GM19240 (cell line): ENCODE measurements around the gene GOLT1B.
"Not testable (repeated sequence)": the region's sequence is repeated elsewhere in the genome, so short reads cannot be mapped to it uniquely, and the experiment has no call there.

Experiments
- DNase-seq: peaks from one replicate; pipeline ENCODE4 v3.0.0; 2011; ENCODE audit warnings: low spot score; ENCODE audit not compliant: insufficient read length

Gene GOLT1B

GRCh38 chr12:21501258-21502163, at the start of gene GOLT1B, which contains the start of gene RECQL:
TSS of gene GOLT1B (plus strand) at chr12:21501789. CDS start at chr12:21501924, 135 bp downstream.
TSS of gene RECQL (minus strand) at chr12:21501635. CDS start at chr12:21499570, 2,065 bp downstream.
- DNase-seq, result peak; percentile 71

DNA sequence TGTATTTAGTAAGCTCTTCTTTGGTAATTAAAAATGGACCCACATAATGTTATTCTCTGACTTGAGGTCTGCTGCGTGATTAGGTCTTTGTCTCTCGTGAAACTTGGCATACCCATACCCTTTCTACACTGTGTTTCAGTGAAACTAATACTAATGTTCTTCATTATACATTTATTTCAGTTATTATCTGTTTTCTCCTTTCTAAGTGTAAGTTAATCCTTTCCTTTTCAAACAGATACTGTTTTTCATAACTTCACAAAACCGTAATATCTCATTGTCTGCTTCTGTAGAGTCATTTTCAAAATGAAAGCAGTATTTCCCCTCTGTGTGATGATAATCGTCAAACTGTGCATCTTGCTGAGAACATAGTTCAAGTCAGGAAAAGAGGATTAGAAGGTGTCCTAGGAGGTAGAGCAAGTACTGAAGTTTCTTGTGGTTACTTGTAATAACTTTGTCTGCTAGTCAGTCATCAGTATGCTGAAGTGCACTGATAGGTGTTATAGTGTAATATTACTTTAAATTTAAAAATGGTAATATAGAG, 48.2 kb upstream of the GOLT1B start:
- DNase-seq, result no peak

GRCh38 chr12:21456291-21456780, 45.3 kb upstream of the GOLT1B start:
- no peak for DNase-seq

GRCh38 chr12:21459474-21459873, 42.1 kb upstream of the GOLT1B start:
- no peak for DNase-seq

- not testable (repeated sequence) for DNase-seq
Measured at GRCh38 chr12:21467334-21467733, 34.3 kb upstream of the GOLT1B start.

GRCh38 chr12:21471294-21471693, 30.3 kb upstream of the GOLT1B start:
- DNase-seq, result no peak

GRCh38 chr12:21472197-21472823, 29.3 kb upstream of the GOLT1B start:
- no peak for DNase-seq

DNA sequence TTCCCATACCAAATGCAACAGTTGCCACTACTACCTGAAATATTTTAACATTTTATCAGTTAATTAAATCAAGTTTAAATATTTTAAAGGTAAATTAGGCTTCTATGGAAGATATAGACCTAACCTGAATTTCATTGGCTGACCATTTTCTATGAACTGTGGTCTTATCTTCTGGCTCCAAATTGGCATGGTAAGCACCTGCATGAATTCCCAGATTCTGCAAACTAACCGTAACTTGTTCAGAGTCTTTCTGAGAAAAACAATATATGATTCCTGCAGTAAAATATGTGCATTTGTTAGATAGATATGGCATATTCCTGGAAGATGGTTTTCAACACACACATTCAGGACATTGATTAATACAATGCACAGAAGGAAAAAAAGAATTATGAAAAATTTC, 26.0 kb upstream of the GOLT1B start:
- DNase-seq, result no peak

DNA sequence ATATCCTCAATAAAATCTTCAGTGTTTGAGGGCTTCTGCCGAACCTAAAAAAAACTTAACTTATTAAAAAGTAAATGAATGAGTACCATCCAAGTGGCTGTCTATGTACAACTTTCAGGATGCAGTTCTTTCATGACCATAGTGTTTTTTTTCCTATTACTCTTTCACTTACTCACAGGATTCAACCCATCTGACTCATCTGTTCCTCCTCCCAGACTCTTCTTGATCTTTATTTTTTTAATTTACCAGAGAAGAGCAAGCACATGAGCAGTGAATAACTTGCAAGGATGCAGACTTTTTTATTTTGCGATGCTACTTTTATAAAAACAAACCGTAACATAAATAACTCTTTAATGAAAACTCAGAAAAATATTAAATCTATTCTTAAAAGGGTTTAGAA, 24.6 kb upstream of the GOLT1B start:
- DNase-seq, result no peak

GRCh38 chr12:21478756-21479455, 22.7 kb upstream of the GOLT1B start:
- no peak for DNase-seq

GRCh38 chr12:21483531-21483930, 18.1 kb upstream of the GOLT1B start:
- DNase-seq, result no peak

DNA sequence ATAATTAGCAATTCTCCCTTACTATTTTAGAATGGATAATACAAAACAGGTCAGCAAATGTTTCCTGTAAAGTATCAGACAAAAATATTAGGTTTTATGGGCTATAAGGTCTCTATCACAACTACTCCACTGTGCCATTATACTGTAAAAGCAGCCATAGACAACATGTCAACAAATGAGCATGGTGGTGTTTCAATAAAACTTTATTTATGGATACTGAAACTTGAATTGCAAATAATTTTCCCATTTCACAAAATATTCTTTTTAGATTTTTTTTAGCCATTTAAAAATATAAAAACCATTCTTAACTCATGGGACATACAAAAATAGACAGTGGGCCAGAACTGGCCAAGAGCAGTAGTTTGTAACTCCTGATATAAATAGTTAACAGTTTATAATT, 15.6 kb upstream of the GOLT1B start:
- no peak for DNase-seq

- DNase-seq, result no peak
Measured at GRCh38 chr12:21499765-21500164, 1.8 kb upstream of the GOLT1B start.

DNA sequence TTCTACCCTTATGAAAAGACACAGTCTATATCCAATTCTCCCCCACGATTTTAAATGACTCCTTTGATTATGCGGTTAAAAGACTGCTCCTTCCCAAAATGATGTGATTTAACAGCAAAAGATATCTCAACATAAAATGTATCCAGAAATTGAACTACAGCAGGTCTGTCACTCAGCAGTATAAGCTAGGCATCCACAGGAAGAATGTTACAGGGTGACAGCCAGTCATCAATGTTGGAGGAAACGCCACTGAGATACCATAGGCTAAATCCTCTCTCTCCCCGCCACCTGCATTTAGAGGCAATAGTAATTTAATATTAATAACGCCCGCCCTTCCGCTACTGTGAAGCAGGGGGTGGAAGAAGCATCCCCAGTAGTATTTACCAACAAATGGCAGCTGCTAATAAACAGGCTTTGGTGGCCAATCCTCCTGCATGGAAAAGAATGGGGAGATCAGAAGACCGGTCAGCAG, 767 bp upstream of the GOLT1B start:
- no peak for DNase-seq

GRCh38 chr12:21502164-21502496, 541 bp downstream of the GOLT1B start:
- DNase-seq, result no peak

DNA sequence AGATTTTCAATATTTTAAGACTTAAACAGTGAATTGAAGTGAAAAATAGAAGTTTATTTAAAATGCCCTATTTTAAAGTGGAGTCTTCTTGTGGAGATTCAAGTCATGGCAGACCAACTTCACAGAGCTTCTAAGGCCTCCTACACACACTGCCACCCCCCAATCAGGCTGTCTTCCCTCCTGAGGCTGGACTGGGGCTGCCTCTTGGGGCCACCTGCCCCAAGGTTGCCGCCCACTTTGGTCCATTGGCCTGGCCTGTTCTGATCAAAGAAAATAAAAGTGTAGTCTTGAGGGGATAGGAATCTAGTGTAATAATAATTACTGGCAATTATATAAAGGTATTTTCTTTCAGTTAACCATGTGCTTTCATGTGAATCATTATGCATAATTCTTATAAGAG, 1.3 kb downstream of the GOLT1B start:
- no peak for DNase-seq

DNA sequence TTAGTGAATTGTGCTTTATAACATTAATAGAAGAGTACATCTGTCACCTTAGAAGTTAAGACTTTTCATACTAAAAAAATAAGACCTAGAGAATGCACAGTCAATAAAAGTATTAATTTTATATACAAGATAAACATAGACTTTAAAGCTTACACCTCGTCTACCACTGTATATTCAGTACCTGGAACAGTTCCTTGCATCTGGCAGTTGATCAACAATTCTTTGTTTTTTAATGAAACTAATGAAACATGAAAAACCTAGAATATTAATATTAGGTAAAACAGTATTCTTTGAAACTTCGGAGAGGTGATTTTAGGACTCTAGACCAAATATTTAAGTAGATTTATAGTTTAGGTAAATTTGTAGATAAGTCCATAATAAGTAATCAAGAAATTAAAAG, 4.3 kb downstream of the GOLT1B start:
- DNase-seq, result no peak

DNA sequence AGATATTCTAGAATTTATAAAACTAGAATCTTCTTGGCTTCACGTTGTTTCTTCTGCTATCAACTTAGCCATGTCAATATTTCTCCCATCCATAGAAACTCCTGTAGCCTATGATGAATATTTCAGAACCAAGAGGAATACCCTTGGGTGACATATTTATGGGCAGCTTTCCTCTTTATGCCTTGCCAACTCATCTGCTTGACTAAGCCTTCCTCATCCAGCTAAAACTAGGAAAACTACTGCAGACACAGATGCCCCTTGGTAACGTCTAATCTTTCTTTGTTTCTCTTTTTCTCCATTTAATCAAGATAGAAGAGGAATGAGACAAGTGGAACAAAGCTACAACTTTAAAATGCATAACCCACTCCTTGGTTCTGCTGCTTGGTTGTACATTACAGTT, 6.3 kb downstream of the GOLT1B start:
- DNase-seq, result no peak

- no peak for DNase-seq
Measured at GRCh38 chr12:21509768-21510167, 8.2 kb downstream of the GOLT1B start.

GRCh38 chr12:21516281-21516680, 14.7 kb downstream of the GOLT1B start:
- no peak for DNase-seq

DNA sequence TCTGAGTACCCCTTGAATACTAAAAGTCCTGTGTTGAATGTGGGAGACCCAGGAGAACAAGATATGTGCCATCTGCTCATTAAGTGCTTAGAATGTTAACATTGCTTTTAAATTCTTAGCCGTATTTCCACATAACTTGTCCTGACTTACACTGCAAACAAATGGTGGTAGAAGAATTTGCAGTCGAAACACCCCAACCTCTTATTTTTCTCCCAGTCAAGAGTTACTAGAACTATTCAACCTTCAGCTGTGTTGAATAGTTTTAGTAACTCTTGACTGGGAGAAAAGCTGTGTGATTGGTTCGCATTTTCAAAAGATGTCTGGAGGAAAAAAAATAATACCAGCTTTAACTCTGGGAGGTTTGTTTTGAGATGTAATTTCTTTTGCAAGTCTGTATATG, 16.9 kb downstream of the GOLT1B start:
- no peak for DNase-seq

DNA sequence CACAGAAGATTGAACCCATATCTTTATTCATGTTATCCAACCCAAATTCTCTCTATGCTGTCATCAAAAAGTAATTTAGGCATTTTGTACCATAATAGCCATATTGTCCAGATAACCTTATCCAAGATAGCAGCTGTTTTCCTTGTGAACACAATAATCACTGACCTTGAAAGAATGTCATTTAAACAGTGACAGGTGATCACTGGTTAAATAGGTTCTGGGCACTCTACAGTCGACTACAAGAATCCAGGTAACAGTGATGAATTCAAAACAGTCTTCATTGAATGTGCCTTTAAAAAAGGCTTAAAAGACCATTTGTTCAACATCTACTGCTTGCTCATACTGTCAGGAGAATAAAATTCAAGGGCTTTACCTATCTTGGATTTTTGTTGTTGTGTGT, 20.0 kb downstream of the GOLT1B start:
- no peak for DNase-seq
